GM13977 (cell line): ENCODE measurements around the gene ICAM2.

Experiments
- DNase-seq: peaks from one replicate; pipeline ENCODE4 v3.0.0; 2012; ENCODE audit warnings: low spot score
- in situ Hi-C: fragments of 300-500 bp; cut with MboI; formaldehyde crosslinking; loops from one replicate; pipeline ENCODE4 v1.12.0; 2022; ENCODE audit warnings: low sequenced_read_pairs, low pct_unique_long_range_greater_than_20kb, mixed read lengths, inconsistent platforms; ENCODE audit not compliant: unreplicated experiment
- TF ChIP-seq, protein P1 (sequence below): IDR thresholded peaks from 2 replicates; pipeline ENCODE4 v1.5.1; 2012; ENCODE audit warnings: mild to moderate bottlenecking, control low read depth; ENCODE audit not compliant: insufficient read depth; ENCODE audit errors: extremely low read depth, missing control alignments

Gene ICAM2

GRCh38 chr17:64003526-64004121, 16.8 kb downstream of the ICAM2 start:
- in situ Hi-C loops: no loop called here
- DNase-seq: peak; percentile 3
- TF ChIP-seq, protein P1, sequence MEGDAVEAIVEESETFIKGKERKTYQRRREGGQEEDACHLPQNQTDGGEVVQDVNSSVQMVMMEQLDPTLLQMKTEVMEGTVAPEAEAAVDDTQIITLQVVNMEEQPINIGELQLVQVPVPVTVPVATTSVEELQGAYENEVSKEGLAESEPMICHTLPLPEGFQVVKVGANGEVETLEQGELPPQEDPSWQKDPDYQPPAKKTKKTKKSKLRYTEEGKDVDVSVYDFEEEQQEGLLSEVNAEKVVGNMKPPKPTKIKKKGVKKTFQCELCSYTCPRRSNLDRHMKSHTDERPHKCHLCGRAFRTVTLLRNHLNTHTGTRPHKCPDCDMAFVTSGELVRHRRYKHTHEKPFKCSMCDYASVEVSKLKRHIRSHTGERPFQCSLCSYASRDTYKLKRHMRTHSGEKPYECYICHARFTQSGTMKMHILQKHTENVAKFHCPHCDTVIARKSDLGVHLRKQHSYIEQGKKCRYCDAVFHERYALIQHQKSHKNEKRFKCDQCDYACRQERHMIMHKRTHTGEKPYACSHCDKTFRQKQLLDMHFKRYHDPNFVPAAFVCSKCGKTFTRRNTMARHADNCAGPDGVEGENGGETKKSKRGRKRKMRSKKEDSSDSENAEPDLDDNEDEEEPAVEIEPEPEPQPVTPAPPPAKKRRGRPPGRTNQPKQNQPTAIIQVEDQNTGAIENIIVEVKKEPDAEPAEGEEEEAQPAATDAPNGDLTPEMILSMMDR: no peak

GRCh38 chr17:64002658-64003525, 17.5 kb downstream of the ICAM2 start:
- no peak for DNase-seq
- in situ Hi-C loops: no loop called here
- TF ChIP-seq, protein P1: no peak

DNA sequence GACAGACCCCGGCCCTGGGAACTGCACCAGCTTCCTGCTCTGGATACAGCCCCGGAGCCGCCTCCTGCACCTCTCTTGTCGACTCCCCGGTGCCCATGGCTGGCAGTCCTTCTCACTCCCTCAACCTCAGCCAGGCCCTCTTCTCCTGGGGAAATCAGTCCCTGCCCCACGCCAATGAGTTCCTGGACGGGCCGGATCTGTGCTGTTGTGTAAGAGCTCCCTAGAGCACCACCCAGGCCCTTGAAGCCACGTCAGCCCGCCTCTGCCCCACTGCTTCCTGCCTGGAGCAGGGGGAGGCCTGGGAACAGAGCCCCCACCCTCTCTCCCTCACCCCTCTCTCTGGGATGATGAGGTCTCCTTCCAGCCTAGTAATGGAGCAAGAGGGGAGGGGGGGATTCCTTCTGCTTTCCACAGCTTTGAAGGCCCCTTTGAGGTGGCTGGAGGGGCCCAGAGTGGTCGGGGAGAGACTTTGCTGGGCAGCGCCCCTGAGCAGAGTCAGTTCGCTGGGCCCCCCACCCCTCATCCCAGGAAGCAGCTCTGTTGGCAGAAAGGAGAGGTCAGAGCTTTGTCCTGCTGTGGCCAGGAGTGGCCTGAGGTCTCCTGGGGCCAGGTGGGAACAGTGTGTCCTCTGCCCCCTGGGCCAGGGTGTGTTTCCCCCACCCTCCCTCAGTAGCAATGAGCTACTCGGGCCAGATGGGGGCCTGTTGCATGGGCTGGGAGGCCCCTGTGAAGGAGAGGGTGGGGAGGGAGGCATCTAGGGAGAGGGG, 18.5 kb downstream of the ICAM2 start:
- TF ChIP-seq, protein P1: no peak
- DNase-seq: no peak

GRCh38 chr17:64001091-64001579, 19.3 kb downstream of the ICAM2 start:
- DNase-seq: no peak
- TF ChIP-seq, protein P1: no peak
- in situ Hi-C loops: no loop called here

More for the DNA sequence above, 18.5 kb downstream of the ICAM2 start:
- in situ Hi-C loops: no loop called here

- TF ChIP-seq, protein P1: no peak
- no peak for DNase-seq
- in situ Hi-C loops: no loop called here
Observed at GRCh38 chr17:63999680-64000531, 20.5 kb downstream of the ICAM2 start.
